LNCAP (cell line): ENCODE measurements around the gene PPAT.

Source experiments
- TF ChIP-seq, protein P1 (sequence below): fragments of 450-650 bp; IDR thresholded peaks from 2 replicates; pipeline ENCODE4 v1.5.1; 2017; ENCODE audit warnings: mild to moderate bottlenecking

Gene PPAT

DNA sequence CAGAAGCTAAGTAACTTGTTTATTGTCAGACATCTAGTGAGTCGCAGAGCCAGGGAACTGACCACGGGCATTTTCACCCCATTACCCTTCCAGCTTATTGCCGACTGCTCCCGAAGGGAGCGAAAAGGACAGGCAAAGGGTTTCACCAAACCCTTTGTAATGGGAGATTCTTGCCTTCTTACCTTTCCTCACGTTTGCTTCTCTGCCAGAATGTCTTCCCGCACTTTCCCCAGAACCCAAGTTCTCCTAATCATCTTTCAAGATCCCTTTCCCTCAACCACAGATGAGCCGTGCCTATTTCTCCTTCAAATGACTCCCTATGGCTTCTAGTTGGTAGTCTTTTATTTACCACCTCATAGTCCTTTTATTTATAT lies 31.5 kb upstream of the PPAT start:
- TF ChIP-seq, protein P1, sequence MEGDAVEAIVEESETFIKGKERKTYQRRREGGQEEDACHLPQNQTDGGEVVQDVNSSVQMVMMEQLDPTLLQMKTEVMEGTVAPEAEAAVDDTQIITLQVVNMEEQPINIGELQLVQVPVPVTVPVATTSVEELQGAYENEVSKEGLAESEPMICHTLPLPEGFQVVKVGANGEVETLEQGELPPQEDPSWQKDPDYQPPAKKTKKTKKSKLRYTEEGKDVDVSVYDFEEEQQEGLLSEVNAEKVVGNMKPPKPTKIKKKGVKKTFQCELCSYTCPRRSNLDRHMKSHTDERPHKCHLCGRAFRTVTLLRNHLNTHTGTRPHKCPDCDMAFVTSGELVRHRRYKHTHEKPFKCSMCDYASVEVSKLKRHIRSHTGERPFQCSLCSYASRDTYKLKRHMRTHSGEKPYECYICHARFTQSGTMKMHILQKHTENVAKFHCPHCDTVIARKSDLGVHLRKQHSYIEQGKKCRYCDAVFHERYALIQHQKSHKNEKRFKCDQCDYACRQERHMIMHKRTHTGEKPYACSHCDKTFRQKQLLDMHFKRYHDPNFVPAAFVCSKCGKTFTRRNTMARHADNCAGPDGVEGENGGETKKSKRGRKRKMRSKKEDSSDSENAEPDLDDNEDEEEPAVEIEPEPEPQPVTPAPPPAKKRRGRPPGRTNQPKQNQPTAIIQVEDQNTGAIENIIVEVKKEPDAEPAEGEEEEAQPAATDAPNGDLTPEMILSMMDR = no peak

DNA sequence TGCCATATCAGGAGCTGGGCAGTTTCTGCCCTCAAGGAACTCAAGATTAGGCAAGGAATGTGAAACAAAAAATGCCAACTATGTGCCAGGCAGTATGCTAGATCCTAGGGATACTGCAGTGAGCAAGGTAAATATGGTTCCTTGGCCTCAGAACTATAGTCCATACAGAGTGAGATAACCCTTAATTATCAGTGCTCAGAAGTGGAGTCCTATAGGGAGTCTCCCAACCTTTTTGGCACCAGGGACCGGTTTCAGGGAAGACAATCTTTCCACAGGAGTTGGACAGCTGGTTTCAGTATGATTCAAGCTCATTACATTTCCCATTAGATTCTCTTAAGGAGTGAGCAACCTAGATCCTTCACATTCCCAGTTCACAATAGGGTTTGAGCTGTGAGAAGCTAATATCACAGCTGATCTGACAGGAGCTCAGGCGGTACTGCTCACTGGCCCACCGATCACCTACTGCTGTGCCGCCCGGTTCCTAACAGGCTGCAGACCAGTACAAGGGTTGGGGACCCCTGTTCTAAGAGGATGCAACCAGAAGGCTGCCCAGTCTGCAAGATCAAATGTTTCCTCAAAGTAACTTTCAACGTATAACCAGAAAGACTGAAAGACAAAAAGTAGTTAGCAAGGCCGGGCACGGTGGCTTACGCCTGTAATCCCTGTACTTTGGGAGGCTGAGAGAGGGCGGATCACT lies 30.3 kb upstream of the PPAT start:
- TF ChIP-seq, protein P1 = no peak

DNA sequence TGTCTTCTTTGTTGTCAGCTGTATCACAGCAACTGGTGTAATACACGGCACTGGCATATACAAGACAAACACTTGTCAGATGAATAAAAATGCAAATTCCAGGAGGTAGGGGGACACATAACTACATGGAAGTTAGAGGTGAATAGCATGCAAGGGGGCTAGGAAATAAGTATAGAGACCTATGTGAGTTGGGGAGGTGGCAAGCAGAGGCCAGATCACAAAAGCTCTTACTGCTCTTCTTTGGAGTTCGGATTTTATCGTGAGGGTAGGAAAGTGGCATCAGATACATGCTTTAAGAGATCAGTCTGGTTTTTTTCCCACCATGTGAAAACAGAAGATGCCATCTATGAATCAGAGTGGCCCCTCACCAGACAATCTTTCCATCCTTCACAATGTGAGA lies 29.2 kb upstream of the PPAT start:
- TF ChIP-seq, protein P1 = no peak

DNA sequence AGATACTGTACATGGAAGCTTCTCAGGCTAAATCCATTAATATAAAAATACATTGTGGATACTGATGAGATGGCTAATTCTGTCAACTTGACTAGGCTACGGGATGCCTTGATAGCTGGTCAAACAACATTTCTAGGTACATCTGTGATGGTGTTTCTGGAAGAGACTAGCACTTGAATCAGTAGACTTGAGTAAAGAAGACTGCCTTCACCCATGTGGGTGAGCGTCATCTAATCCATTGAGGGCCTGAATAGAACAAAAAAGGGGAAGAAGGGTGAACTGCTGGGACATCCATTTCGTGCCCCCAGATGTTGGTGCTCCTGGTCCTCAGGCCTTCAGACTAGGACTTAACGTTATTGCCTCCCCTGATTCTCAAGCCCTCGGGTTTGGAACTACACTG lies 28.3 kb upstream of the PPAT start:
- TF ChIP-seq, protein P1 = no peak

DNA sequence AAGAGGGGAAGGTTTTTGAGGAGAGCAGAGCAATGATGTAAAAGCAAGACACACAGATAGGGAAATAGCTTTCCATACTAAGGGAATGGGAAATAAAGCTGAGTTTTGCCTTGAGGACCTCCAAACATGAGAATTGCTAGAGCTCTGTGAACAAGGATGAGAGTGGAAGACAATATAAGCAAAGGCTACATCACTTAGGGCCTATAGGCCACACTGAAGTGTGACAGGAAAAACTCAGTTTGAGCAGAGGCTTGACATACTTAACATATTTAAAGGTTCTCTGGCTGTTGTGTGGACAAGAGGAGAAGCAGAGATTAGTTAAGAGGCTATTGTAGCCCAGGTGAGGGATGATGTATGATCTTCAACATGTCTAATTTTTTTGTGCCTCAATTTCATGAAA lies 26.7 kb upstream of the PPAT start:
- TF ChIP-seq, protein P1 = no peak

DNA sequence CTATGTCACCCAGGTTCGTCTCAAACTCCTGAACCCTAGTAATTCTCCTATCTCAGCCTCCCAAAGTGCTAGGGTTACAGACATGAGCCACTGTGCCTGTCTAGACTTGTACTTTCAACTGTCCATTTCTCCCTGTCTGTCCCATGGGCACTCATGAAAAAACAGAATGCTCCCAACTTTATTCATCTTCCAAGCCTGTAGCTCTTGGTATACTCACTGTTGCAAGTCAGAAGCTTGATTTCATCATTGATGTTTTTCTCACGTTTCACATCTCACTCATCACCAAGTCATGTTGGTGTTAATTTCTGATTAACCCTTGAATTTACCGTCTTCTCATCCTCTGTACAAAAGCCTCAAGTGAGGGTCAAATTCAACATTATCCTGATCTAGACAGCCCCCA lies 24.7 kb upstream of the PPAT start:
- TF ChIP-seq, protein P1 = no peak

DNA sequence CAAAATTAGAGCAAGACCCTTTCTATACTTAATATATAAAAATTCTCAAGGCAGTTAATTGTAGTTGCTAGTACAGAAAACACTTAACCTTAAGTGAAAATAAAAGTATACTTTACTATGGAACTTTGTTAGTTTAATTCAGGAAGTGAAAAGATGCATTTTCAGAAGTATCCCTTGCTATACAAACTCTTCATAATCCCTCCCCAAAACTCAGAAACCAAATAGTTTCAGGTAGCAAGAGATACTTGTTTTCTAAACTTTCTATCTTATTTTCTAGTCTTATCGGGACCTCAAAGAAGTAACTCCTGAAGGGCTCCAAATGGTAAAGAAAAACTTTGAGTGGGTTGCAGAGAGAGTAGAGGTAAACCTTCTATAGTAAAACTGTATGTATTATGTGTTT lies 14.9 kb upstream of the PPAT start:
- TF ChIP-seq, protein P1 = no peak

DNA sequence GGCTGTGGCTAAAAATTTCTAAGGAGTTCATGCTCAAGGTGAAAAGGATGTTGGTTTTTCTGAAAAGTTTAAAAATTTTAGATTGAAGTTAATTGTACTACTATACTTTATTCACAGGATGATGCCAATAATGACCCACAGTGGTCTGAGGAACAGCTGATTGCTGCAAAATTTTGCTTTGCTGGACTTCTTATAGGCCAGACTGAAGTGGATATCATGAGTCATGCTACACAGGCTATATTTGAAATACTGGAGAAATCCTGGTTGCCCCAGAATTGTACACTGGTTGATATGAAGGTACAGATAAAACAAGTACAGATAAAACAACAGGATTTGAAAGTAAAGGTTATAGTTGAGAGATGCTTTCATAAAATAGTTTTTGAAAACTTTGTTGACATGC lies 12.9 kb upstream of the PPAT start:
- TF ChIP-seq, protein P1 = no peak
